HG03469 (cell line): Measurements from ENCODE around the gene WDR75.
"Not testable (repeated sequence)": the region's sequence is repeated elsewhere in the genome, so short reads cannot be mapped to it uniquely, and the experiment has no call there.

Source experiments
- ATAC-seq: cut with Tn5 transposase; IDR thresholded peaks from one replicate; pipeline ENCODE4 v1.9.1; 2021; ENCODE audit warnings: mild to moderate bottlenecking, moderate library complexity, moderate number of reproducible peaks; ENCODE audit not compliant: unreplicated experiment

WDR75 gene

DNA sequence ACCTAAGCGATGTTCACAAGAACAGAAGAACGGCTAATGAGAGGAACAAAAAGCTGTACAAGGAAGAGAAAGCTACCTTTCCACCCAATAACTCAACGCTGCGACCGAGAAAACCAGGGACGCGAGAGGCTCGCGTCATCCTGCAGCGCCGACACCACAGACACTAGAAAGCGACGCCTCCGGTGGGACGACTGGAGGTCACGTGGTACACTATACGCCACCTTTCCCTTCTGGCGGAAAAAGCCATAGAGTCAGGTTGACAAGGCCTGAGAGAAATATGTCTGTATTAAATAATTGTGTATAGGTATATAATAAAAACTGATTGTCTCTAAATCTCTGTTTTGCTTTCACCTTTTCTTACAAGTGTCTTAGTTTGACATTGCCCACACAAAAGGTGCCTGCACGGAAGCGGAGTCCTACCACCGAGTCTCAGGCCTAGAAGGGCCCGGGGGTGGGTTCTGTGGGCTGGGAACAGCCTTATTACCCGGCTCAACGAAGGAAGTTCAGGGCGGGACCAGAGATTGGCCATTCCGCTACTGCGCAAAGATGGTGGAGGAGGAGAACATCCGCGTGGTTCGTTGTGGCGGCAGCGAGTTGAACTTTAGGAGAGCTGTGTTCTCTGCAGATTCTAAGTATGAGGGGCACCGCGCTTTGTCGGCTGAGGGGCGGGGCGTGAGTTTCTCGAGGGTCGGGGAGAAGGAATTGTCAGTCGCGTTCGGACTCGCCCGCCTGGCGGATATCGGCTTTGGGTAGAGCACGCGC lies at the start of gene WDR75:
TSS of gene WDR75 (plus strand) at position 528 of the 762 bp plus-strand sequence. CDS start at position 547, 19 bp downstream.
- ATAC-seq = peak; percentile 74

DNA sequence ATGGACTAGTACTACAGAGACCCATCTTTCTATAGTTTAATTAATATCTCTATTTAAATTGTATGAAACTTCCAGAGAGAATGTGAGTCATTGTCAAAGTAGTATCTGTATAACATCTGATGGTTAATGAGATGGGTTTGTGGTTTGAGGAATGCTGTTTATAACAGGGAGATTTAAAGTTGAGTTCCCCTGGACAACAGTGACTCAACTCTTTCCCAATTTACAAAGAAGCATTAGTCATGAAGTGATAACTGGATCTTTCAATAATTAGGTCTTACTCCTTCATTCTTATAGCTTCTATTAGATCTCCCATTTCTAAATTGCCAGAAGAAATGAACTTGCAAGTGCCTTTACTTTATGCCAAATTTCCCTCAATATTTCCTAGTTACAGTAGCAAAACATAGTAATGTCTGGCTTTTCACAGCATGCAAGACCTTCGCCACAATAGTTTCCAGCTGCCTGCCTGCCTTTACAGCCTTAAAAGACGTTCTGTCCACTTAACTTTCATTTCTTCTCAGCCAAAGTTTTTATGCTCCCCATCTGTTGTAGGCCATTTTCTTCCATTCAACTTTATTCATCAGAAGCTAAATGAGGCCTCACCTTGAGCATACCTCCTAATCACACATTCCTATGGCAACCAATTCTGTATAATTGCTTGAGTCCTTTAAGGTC lies 47.7 kb upstream of the WDR75 start:
- no peak for ATAC-seq

DNA sequence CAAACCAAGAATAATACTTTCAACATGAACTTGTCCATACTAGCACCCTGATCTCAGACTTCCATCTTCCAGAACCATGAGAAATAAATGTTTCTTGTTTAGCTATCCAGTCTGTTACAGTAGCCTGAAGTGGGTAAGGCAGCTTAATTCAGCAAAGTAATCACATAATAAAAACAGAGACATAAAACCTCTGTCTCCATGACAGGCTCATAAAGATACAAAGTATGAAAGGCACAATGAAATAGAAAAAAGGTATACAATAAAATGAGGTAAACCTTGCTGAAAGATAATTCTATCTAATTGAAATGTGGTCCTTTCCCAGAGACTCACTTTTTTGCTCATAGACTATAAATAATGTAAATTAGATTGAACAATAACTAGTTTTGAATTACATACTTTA lies 46.7 kb upstream of the WDR75 start:
- no peak for ATAC-seq

DNA sequence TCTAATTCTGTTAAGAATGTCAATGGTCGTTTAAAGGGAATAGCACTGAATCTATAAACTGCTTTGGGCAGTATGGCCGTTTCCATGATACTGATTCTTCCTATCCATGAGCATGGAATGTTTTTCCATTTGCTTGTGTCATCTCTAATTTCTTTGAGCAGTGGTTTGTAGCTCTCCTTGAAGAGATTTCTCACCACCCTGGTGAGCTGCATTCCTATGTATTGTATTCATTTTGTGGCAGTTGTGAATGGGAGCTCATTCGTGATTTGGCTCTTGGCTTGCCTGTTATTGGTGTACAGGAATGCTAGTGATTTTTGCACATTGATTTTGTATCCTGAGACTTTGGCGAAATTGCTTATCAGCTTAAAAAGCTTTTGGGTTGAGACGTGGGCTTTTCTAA lies 38.3 kb upstream of the WDR75 start:
- ATAC-seq = no peak

DNA sequence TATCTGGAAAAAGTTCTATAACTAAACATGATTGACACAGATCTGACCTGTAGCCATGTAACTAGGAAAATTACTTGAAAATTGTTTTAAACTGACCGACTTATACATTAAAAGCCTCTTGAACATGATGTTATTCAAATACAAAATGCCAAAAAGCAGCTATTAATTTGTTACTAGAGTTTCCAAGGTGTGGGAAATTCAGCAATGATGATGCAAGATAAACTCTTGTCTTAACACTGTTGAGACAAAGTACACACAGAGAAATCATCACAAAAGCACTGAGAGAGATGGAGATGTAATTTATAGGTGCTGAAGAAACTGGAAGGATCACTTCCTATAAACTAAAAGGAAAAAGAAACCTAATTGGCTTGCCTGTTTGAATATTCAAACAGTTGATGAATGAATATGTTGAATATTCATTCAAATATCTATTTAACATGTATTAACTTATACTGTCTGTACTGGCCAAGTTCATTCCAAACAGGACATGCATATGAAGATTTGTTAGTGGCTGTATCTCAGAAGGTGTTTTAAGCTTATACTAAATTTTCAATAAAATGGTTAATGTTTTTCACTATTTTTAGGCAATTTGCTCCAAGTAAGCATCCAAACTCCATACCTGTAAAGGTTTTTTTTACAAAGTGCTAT lies 34.6 kb upstream of the WDR75 start:
- no peak for ATAC-seq

DNA sequence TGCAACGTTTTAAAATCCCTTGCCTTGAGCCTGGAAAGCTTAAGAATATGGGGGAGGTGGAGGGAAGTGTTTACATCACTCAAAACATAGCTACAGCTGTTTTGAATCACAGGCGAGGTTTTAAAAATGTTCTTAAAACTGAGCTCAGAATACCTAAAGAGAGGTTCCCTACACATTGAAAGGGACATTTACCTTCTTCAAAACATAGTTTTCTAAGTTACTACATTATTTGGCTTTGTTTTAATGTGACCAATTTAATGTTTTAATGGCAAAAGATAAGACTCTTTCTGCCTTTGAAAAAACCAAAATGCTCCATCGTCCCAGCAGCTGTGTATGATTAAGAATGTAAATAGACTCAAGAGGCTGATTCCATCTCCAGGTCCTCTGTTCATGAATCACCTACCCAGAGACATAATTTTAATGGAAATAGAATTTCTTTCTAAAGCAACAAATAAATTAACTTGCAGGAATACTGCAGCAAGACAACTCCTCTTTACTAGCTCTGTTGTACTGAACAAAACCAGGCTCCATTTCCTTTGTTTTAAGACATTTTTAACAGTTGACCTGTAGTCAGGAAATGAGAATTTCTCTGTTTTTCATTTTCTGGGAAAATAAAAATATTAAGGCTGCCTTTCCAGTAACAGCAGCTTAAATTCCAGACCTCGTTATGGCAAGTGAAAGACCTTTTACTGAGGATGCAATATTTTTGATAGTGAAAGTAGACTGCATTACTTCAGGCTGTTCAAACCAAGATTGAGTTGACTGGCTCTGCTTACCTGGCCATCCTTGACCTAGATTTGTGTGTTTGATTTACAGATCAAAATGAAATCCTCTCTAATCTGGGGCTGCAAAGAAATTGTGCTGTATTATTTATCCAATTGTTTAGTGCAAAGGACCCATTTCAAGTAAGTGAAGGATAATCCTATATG lies 33.7 kb upstream of the WDR75 start:
- no peak for ATAC-seq

DNA sequence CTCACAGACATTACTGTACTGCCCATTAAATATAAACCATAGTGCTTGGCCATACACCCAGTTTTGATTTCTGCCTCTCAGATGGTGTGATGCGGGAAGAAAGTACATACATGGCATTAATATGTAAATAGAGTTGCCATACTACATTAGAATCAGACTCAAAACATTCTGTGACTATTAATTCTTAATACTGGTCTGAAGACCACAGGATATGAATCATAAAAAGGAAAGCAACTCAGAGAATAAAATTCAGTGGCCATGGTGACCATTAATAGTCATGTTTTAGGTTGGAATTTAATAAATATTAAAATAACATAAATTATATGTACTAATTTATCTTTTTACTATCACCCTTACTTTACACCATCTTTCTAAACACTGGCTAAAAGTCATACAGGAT lies 33.0 kb upstream of the WDR75 start:
- ATAC-seq = no peak

DNA sequence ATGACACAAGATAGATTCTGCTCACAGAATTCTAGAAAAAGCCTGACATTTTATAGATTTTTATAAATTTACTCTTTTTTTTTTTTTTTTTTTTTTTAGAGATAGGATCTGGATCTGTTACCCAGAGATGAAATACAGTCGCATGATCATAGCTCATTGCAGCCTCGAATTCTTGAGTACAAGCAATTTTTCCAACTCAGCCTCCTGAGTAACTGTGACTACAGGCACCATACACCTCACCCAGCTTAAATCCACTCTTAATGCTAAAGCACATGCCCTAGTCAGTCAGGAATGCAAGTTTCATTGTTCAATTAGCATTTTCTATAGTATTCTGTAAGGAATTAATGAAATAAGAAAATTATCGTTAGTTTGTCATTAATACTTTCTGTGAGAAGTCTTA lies 32.1 kb upstream of the WDR75 start:
- ATAC-seq = no peak

DNA sequence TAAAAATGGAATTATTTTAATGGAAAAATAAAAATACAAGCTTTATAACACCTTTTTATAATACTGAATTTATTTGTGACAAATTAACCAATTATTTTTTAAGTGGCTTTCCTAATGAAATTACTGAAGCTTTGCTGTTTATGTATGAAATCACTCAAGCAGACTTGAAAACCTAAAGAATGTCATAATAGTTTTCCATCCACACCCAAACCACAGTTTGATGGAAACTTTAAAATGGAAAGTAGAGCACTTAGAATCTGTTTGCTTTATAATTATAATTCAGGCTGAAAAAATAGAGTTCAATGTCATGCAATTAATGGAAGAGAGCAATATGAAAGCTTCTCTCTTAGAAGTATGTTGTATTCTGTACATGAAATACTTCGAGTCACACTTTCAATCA lies 31.6 kb upstream of the WDR75 start:
- ATAC-seq = no peak

DNA sequence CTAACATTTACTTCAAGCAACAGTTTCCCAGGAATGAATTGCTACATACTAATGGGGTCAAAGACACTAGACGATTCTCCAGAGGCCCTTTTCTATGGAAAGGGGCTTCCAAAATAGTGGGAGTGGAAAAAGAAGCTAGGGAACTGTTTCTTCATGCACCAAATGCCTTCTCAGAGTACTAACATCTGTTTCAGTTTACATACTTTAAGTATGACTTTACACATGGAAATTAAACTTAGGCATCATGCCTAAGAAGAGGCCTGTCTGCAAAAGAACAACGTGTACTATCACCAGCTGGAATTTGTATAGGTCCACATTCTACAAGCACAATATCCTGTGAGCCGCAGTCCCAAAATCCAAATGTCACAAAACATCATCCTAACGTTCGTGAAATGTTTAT lies 29.4 kb upstream of the WDR75 start:
- no peak for ATAC-seq

DNA sequence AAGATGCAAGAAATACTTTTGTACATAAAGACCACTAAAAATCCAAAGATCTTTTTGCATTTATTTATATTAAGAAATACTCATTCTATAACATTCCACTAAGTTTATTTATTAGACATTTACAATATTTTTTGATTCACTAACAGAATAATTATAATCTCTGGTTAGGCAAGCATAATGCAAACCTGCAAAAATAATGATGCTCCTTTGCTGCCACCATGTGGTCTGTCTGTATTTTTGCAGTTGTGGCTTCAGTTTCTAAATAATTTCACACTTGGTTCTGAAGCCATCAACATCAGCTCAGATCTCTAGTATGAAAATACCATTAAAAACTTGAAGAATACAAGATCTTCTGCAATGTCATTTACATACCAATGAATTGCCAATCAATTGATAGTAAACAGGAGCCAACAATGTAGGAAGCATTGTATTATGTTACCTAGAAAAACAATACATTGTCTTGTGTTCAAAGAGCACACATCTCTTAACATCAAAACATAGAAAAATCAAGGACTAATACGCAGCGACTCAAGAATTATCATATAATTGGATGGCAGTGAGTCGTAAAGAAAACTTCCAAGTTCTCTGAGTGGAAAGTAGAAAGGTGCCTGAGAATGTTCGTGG lies 28.8 kb upstream of the WDR75 start:
- peak; percentile 86 for ATAC-seq

DNA sequence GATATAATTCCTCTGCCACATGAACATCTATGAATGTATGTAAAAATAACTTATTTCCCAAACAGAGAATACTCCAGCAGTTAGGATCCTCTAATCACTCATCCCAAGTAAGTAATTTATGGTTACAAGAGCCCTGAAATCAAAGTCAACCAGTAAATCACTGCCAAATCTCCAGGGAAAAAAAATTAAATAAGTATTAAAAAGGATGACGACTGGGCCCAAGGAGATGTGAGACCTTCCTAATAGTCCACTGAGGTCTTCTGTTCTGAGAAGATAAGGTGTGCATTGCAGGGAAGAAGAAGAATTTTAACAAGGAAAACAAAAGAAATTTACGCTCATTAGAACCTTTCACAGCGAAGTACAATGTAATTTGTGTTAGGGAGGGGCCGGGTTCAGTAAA lies 28.0 kb upstream of the WDR75 start:
- no peak for ATAC-seq

DNA sequence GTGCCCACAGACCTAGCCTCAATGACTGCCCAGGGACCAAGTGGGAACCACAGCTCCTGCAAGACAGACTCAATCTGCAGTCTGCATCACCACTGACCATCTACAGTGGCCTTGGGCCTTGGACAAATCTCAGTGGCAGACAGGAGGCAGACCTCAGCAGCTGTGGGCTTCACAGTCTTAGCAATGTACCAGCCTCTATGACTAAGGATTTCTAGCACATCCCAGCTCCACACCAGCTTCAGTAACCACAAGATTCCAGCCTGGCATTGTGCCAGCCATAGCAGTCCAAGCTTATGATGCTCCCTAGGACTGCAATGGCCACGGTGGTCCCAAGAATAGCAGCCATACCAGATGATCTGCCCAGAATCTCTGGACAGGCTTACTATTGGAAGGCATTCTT lies 19.6 kb upstream of the WDR75 start:
- ATAC-seq = no peak

DNA sequence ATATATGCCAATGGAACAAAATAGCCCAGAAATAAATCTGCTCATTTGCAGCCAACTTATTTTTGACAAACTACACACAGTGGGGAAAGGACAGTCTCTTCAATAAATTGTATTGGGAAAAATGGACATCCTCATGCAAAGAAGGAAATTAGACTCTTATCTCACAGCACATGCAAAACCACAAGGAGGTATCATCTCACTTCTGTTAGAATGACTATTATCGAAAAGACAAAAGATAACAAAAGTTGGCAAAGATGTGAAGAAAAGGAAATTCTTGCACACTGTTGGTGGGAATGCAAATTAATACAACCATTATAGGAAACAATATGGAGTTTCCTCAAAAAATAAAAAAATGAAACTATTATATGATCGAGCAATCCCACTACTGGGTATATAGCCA lies 16.3 kb upstream of the WDR75 start:
- no peak for ATAC-seq

DNA sequence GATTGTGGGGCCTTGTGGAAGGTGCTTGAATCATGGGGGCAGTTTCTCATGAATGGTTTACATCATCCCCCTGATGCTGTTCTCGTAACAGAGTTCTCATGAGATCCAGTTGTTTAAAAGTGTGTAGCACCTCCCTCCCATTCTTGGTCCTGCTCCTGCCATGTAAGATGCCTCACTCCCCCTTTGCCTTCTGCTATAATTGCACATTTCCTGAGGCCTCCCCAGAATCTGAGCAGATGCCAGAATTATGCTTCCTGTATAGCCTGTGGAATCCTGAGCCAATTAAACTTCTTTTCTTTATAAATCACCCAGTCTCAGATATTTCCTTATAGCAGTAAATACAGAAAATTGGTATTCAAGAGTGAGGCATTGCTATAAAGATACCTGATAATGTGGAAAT lies 15.6 kb upstream of the WDR75 start:
- no peak for ATAC-seq

DNA sequence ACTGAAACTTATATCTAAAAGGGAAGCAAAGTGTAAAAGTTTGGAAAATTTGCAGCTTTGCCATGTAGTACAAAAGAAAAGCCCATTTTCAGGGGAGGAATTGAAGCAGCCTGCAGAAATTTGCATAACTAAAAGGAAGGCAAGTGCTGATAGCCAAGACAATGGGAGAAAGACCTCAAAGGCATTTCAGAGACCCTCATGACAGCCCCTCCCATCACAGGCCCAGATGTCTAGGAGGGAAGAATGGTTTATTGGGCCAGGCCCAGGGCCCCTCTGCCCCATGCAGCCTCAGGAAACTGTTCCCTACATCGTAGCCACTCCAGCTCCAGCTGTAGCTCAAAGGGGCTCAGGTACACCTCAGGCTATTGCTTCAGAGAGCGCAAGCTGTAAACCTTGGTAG lies 14.4 kb upstream of the WDR75 start:
- no peak for ATAC-seq

DNA sequence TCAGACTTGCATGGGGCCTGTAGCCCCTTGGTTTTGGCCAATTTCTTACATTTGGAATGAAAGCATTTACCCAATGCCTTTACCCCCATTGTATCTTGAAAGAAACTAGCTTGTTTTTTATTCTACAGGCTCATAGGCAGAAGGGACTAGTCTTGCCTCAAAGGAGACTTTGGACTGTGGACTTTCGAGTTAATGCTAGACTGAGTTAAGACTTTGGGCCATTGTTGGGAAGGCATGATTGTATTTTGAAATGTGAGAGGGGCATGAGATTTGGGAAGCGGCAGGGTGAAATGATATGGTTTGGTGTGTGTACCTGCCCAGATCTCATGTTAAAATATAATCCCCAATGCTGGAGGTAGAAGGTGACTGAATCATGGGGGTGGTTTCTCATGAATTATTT lies 13.4 kb upstream of the WDR75 start:
- no peak for ATAC-seq

DNA sequence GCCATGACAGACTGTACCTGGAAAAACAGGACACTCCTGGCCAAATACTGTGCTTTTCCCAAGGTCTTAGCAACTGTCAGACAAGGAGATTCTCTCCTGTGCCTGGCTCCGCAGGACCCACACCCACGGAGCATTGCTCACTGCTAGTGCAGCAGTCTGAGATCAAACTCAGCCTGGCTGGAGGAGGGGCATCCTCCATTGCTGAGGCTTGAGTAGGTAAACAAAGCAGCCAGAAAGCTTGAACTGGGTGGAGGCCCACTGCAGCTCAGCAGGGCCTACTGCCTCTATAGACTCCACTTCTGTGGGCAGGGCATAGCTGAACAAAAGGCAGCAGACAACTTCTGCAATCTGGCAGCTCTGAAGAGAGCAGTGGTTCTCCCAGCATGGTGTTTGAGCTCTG lies 10.8 kb upstream of the WDR75 start:
- not testable (repeated sequence) for ATAC-seq

DNA sequence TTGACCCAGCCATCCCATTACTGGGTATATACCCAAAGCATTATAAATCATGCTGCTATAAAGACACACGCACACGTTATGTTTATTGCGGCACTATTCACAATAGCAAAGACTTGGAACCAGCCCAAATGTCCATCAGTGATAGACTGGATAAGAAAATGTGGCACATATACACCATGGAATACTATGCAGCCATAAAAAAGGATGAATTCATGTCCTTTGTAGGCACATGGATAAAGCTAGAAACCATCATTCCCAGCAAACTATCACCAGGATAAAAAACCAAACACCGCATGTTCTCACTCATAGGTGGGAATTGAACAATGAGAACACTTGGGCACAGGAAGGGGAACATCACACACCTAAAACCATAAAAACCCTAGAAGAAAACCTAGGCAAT lies 5.5 kb upstream of the WDR75 start:
- ATAC-seq = not testable (repeated sequence)

DNA sequence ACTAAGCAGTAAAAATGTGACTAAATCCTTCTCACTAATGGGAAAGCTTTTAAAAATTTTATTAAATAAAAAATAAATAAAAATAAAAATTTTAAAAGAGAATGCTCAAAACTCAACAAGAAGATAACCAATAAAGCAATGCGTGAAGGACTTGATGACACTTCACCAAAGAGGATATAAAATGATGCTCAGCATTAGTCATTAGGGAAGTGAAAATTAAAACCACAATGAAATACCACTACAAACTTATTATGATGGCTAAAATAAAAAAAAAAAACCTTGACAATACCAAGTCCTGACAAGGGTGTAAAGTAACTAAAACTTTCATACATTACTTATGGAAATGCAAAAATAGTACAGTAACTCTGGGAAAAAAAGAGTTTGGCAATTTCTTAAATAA lies 3.3 kb upstream of the WDR75 start:
- no peak for ATAC-seq

DNA sequence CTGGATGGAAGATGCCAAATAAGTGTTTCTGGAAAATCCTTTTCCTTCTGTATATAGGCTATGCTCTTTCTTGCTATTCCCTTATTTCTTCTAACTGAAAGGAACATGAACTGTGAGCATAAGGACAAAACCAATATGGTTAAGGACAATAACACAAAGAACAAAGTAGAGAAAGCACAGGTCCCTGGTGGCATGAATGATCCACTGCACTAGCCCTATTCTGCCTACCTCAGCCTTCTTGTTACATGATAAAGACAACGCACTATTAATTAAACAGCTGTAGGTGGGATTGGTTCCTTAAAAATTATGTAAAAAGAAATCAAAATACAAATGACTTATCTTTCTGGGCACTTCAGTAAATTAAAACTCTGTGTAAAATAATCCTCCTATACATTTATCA lies 1.9 kb upstream of the WDR75 start:
- ATAC-seq = no peak
